Left renal cortex interstitium (tissue), 4 donors: ENCODE data around the gene UTP18. TPM values are rescaled to one million over a fixed set of nuclear protein-coding genes. Genes with fewer than 3 reads are reported as not detected.
A peak's percentile ranks its signal among the peaks of the same experiment; 100 is the strongest.
"Not testable (repeated sequence)": the region's sequence is repeated elsewhere in the genome, so short reads cannot be mapped to it uniquely, and the experiment has no call there.

ENCODE experiments used
- DNase-seq, 4 donors: peaks; one replicate each; pipeline ENCODE4 v3.0.0-alpha.2; 2013; ENCODE audit warnings: low read depth in 4 of 4, low spot score in 2 of 4, missing footprints in 1 of 4
- polyA plus RNA-seq, 4 donors: library from polyadenylated mRNA; unstranded; fragments of 120-200 nt; gene quantifications; one replicate each; pipeline ENCODE4 v1.2.1, GENCODE V29; 2013; ENCODE audit not compliant: insufficient read length in 4 of 4

UTP18 gene
- polyA plus RNA-seq = 10 to 100 TPM; 42.9 to 61.4 (median 53.5) TPM

- peak; percentile 94 to 99 (median 98) for DNase-seq
These were observed at the start of gene UTP18 for GRCh38 chr17:51260237-51261023. TSS of gene UTP18 (plus strand) at chr17:51260546. CDS start at chr17:51260585, 39 bp downstream.

GRCh38 chr17:51214920-51215319, 45.4 kb upstream of the UTP18 start:
- DNase-seq = no peak

GRCh38 chr17:51217946-51218345, 42.4 kb upstream of the UTP18 start:
- no peak for DNase-seq

GRCh38 chr17:51221322-51221721, 39.0 kb upstream of the UTP18 start:
- DNase-seq = no peak

- no peak for DNase-seq
These were observed 35.7 kb upstream of the UTP18 start for GRCh38 chr17:51224402-51225262.

- DNase-seq = not testable (repeated sequence)
These were observed 34.8 kb upstream of the UTP18 start for GRCh38 chr17:51225523-51225922.

GRCh38 chr17:51228161-51228560, 32.2 kb upstream of the UTP18 start:
- DNase-seq = no peak

- no peak for DNase-seq
These were observed 30.5 kb upstream of the UTP18 start for GRCh38 chr17:51229889-51230288.

GRCh38 chr17:51230306-51230705, 30.0 kb upstream of the UTP18 start:
- no peak for DNase-seq

- no peak for DNase-seq
These were observed 28.3 kb upstream of the UTP18 start for GRCh38 chr17:51231999-51232398.

- no peak for DNase-seq
These were observed 26.2 kb upstream of the UTP18 start for GRCh38 chr17:51234162-51234561.

- DNase-seq = no peak
These were observed 22.0 kb upstream of the UTP18 start for GRCh38 chr17:51238255-51238887.

- no peak for DNase-seq
These were observed 20.1 kb upstream of the UTP18 start for GRCh38 chr17:51240275-51240674.

GRCh38 chr17:51244041-51244440, 16.3 kb upstream of the UTP18 start:
- DNase-seq = no peak

- DNase-seq = no peak
These were observed 14.8 kb upstream of the UTP18 start for GRCh38 chr17:51245535-51245934.

- DNase-seq = no peak
These were observed 10.0 kb upstream of the UTP18 start for GRCh38 chr17:51250314-51250840.

- no peak for DNase-seq
These were observed 9.3 kb upstream of the UTP18 start for GRCh38 chr17:51251010-51251409.

GRCh38 chr17:51255673-51256072, 4.7 kb upstream of the UTP18 start:
- no peak for DNase-seq

- no peak for DNase-seq
These were observed 4.2 kb upstream of the UTP18 start for GRCh38 chr17:51256101-51256500.

GRCh38 chr17:51257150-51258081, 2.9 kb upstream of the UTP18 start:
- no peak for DNase-seq
